HEK293 (cell line): ENCODE measurements around the gene KCNQ2.

Source experiments
- CTCF ChIA-PET: fragments of 350-600 bp; formaldehyde crosslinking; extraction: SDS; loops from one replicate; lab custom pipeline; 2021; ENCODE audit warnings: antibody characterized with exemption; lab: Yijun Ruan, JAX
- POLR2A ChIA-PET: fragments of 300-600 bp; formaldehyde crosslinking; extraction: SDS; loops from one replicate; lab custom pipeline; 2020; ENCODE audit warnings: antibody characterized with exemption, inconsistent platforms; lab: Yijun Ruan, JAX
- H3K27ac ChIP-seq: fragments of 200-500 bp; sonication (Bioruptor generic); 2 replicates; pipeline ENCODE4 v1.5.1; 2014; ENCODE audit warnings: low read depth, low read length, control low read depth, inconsistent platforms; ENCODE audit errors: extremely low read depth
- H3K36me3 ChIP-seq, 2 experiments: fragments of 200-500 bp in 1 of 2; sonication (Bioruptor generic) in 1 of 2; 1 replicate in 1 of 2; 2 replicates in 1 of 2; pipeline ENCODE4 v1.5.1; 2014 to 2017; ENCODE audit warnings: inconsistent platforms in 2 of 2, low read length in 2 of 2; ENCODE audit not compliant: control insufficient read depth in 2 of 2, insufficient read depth in 1 of 2
- H3K4me1 ChIP-seq: fragments of 200-500 bp; sonication (Bioruptor generic); 2 replicates; pipeline ENCODE4 v1.5.1; 2014; ENCODE audit warnings: mild to moderate bottlenecking, low read length, inconsistent platforms; ENCODE audit not compliant: control insufficient read depth, insufficient read depth
- H3K4me3 ChIP-seq: 2 replicates; pipeline ENCODE4 v1.5.1; 2011; ENCODE audit warnings: low read depth, mild to moderate bottlenecking, control low read depth, low read length, moderate library complexity
- H3K9me3 ChIP-seq: fragments of 200-500 bp; sonication (Bioruptor generic); 2 replicates; pipeline ENCODE4 v1.5.1; 2014; ENCODE audit warnings: low read depth, low read length, inconsistent platforms; ENCODE audit not compliant: control insufficient read depth, insufficient read depth
- EGR2 ChIP-seq: fragments of 450-650 bp; formaldehyde crosslinking; IDR thresholded peaks from 2 replicates; pipeline ENCODE4 v1.5.1; 2016; ENCODE audit warnings: low read depth, missing biosample characterization, missing genetic modification characterization
- HOXC10 ChIP-seq: sonication (generic); formaldehyde crosslinking; IDR thresholded peaks from 2 replicates; pipeline ENCODE4 v1.8.1; 2023; ENCODE audit warnings: mild to moderate bottlenecking, missing genetic modification reagents
- KLF10 ChIP-seq: fragments of 450-650 bp; IDR thresholded peaks from 2 replicates; pipeline ENCODE4 v1.5.1; 2018; ENCODE audit warnings: missing biosample characterization, mild to moderate bottlenecking, missing genetic modification characterization
- MEIS1 ChIP-seq: sonication (generic); formaldehyde crosslinking; IDR thresholded peaks from 2 replicates; pipeline ENCODE4 v1.8.1; 2022; ENCODE audit warnings: missing genetic modification reagents, mild to moderate bottlenecking, borderline replicate concordance
- ZBTB17 ChIP-seq: fragments of 450-650 bp; formaldehyde crosslinking; IDR thresholded peaks from 2 replicates; pipeline ENCODE4 v1.5.1; 2016; ENCODE audit warnings: missing biosample characterization, missing genetic modification characterization
- ZFP69B ChIP-seq: fragments of 450-650 bp; formaldehyde crosslinking; IDR thresholded peaks from 2 replicates; pipeline ENCODE4 v1.5.1; 2016; ENCODE audit warnings: missing biosample characterization, missing genetic modification characterization
- ZNF133 ChIP-seq: fragments of 450-650 bp; formaldehyde crosslinking; IDR thresholded peaks from 2 replicates; pipeline ENCODE4 v1.5.1; 2016; ENCODE audit warnings: missing biosample characterization, missing genetic modification characterization
- ZNF280C ChIP-seq: fragments of 450-650 bp; formaldehyde crosslinking; IDR thresholded peaks from 2 replicates; pipeline ENCODE4 v1.5.1; 2016; ENCODE audit warnings: missing biosample characterization, missing genetic modification characterization
- ZNF311 ChIP-seq: fragments of 450-650 bp; formaldehyde crosslinking; IDR thresholded peaks from 2 replicates; pipeline ENCODE4 v1.5.1; 2017; ENCODE audit warnings: missing biosample characterization, missing genetic modification characterization, borderline replicate concordance
- ZNF394 ChIP-seq: fragments of 450-650 bp; formaldehyde crosslinking; IDR thresholded peaks from 2 replicates; pipeline ENCODE4 v1.5.1; 2016; ENCODE audit warnings: missing biosample characterization, missing genetic modification characterization, mild to moderate bottlenecking, moderate library complexity, borderline replicate concordance
- ZNF423 ChIP-seq: fragments of 450-650 bp; formaldehyde crosslinking; IDR thresholded peaks from 2 replicates; pipeline ENCODE4 v1.5.1; 2016; ENCODE audit warnings: missing biosample characterization, missing genetic modification characterization
- ZNF596 ChIP-seq: fragments of 450-650 bp; IDR thresholded peaks from 2 replicates; pipeline ENCODE4 v1.5.0; 2018; ENCODE audit warnings: missing biosample characterization, mild to moderate bottlenecking, missing genetic modification characterization, moderate library complexity
- ZNF639 ChIP-seq: fragments of 450-650 bp; formaldehyde crosslinking; IDR thresholded peaks from 2 replicates; pipeline ENCODE4 v1.5.1; 2016; ENCODE audit warnings: missing biosample characterization, missing genetic modification characterization
- ZNF645 ChIP-seq: fragments of 450-650 bp; formaldehyde crosslinking; IDR thresholded peaks from 2 replicates; pipeline ENCODE4; 2016; ENCODE audit warnings: missing biosample characterization, missing genetic modification characterization
- ZNF692 ChIP-seq: fragments of 450-650 bp; formaldehyde crosslinking; IDR thresholded peaks from 2 replicates; pipeline ENCODE4 v1.5.1; 2016; ENCODE audit warnings: missing biosample characterization, missing genetic modification characterization
- ZNF776 ChIP-seq: fragments of 450-650 bp; formaldehyde crosslinking; IDR thresholded peaks from 2 replicates; pipeline ENCODE4 v1.5.0; 2017; ENCODE audit warnings: missing biosample characterization, missing genetic modification characterization, borderline replicate concordance
- ZNF792 ChIP-seq: fragments of 450-650 bp; formaldehyde crosslinking; IDR thresholded peaks from 2 replicates; pipeline ENCODE4 v1.5.1; 2016; ENCODE audit warnings: missing biosample characterization, missing genetic modification characterization
- TF ChIP-seq, protein P1 (sequence below): fragments of 450-650 bp; formaldehyde crosslinking; IDR thresholded peaks from 2 replicates; pipeline ENCODE4 v1.5.1; 2017; ENCODE audit warnings: missing biosample characterization, missing genetic modification characterization
- TF ChIP-seq, protein P2 (sequence below): fragments of 450-650 bp; IDR thresholded peaks from 2 replicates; pipeline ENCODE4 v1.5.1; 2018; ENCODE audit warnings: missing biosample characterization, missing genetic modification characterization
- TF ChIP-seq, protein P3 (sequence below): fragments of 450-650 bp; formaldehyde crosslinking; IDR thresholded peaks from 2 replicates; pipeline ENCODE4 v1.5.1; 2016; ENCODE audit warnings: missing biosample characterization, missing genetic modification characterization

The KCNQ2 gene

DNA sequence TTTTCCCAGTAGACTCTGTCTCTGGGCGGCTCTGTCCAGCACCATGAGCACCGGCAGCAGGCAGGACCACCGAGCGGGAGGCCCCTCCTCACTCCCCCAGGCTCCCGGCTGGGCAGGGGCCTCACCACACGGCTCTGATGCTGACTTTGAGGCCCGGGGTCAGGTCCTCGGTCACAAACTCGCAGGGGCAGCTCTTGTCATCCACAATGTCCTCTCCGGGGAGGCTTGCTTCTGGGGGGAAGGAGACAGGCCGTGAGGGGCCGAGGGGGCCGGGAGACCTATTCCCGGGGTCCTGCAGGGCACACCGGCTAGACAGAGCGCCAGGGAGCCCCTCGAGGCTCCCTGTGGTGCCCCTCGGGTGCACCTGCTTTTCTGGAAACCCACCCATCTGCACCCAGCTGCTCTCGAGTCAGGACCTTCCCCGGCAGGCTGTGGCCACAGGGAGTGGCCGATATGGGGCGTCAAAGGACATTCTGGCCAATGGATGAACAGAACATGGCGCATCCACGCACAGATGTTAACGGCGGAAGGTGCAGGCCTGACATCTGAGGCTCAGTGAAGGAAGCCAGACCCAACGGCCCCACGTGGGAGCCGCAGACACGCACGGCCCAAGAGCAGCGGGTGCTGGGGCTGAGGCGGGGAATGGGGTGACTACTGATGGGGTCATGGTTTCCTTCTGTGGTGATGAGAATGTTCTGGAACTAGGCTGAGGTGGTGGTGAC, 58.3 kb downstream of the KCNQ2 start:
- H3K27ac ChIP-seq, result no peak overlapping the region
- CTCF ChIA-PET, result no interaction called here
- TF ChIP-seq ZNF394 (tag by site-specific recombination), result no peak
- TF ChIP-seq ZBTB17 (tag by site-specific recombination), result no peak
- TF ChIP-seq ZNF639 (tag by site-specific recombination), result no peak
- TF ChIP-seq ZFP69B (tag by site-specific recombination), result no peak
- TF ChIP-seq ZNF311 (tag by site-specific recombination), result no peak
- TF ChIP-seq, protein P1, sequence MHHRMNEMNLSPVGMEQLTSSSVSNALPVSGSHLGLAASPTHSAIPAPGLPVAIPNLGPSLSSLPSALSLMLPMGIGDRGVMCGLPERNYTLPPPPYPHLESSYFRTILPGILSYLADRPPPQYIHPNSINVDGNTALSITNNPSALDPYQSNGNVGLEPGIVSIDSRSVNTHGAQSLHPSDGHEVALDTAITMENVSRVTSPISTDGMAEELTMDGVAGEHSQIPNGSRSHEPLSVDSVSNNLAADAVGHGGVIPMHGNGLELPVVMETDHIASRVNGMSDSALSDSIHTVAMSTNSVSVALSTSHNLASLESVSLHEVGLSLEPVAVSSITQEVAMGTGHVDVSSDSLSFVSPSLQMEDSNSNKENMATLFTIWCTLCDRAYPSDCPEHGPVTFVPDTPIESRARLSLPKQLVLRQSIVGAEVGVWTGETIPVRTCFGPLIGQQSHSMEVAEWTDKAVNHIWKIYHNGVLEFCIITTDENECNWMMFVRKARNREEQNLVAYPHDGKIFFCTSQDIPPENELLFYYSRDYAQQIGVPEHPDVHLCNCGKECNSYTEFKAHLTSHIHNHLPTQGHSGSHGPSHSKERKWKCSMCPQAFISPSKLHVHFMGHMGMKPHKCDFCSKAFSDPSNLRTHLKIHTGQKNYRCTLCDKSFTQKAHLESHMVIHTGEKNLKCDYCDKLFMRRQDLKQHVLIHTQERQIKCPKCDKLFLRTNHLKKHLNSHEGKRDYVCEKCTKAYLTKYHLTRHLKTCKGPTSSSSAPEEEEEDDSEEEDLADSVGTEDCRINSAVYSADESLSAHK (tag by site-specific recombination), result no peak
- TF ChIP-seq ZNF776, result no peak
- no peak for TF ChIP-seq KLF10 (tag by site-specific recombination)
- TF ChIP-seq ZNF792 (tag by site-specific recombination), result no peak
- TF ChIP-seq MEIS1 (CRISPR knock-in tag), result no peak
- TF ChIP-seq, protein P2, sequence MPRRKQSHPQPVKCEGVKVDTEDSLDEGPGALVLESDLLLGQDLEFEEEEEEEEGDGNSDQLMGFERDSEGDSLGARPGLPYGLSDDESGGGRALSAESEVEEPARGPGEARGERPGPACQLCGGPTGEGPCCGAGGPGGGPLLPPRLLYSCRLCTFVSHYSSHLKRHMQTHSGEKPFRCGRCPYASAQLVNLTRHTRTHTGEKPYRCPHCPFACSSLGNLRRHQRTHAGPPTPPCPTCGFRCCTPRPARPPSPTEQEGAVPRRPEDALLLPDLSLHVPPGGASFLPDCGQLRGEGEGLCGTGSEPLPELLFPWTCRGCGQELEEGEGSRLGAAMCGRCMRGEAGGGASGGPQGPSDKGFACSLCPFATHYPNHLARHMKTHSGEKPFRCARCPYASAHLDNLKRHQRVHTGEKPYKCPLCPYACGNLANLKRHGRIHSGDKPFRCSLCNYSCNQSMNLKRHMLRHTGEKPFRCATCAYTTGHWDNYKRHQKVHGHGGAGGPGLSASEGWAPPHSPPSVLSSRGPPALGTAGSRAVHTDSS, result no peak
- no peak for TF ChIP-seq ZNF692
- TF ChIP-seq ZNF645 (tag by site-specific recombination), result no peak
- no peak for TF ChIP-seq ZNF280C (tag by site-specific recombination)
- TF ChIP-seq, protein P3, sequence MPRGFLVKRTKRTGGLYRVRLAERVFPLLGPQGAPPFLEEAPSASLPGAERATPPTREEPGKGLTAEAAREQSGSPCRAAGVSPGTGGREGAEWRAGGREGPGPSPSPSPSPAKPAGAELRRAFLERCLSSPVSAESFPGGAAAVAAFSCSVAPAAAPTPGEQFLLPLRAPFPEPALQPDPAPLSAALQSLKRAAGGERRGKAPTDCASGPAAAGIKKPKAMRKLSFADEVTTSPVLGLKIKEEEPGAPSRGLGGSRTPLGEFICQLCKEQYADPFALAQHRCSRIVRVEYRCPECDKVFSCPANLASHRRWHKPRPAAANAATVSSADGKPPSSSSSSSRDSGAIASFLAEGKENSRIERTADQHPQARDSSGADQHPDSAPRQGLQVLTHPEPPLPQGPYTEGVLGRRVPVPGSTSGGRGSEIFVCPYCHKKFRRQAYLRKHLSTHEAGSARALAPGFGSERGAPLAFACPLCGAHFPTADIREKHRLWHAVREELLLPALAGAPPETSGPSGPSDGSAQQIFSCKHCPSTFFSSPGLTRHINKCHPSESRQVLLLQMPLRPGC (tag by site-specific recombination), result no peak
- no peak for TF ChIP-seq EGR2 (tag by site-specific recombination)
- TF ChIP-seq ZNF133 (tag by site-specific recombination), result no peak
- no peak for TF ChIP-seq ZNF596 (tag by site-specific recombination)
- TF ChIP-seq ZNF423 (tag by site-specific recombination), result no peak
- TF ChIP-seq HOXC10 (CRISPR knock-in tag), result no peak
- TF ChIP-seq, all 188 proteins: peak for 0
- Histone ChIP-seq H3K4me1 (no peaks in the 10 kb centered on the region), H3K36me3 (no peaks in the 10 kb centered on the region), H3K9me3 (no peaks in the 10 kb centered on the region), H3K4me3 (no peak overlapping the region)
- POLR2A ChIA-PET, result no interaction called here
